ENCODE measurements around the gene TUT4.

TUT4 gene

DNA sequence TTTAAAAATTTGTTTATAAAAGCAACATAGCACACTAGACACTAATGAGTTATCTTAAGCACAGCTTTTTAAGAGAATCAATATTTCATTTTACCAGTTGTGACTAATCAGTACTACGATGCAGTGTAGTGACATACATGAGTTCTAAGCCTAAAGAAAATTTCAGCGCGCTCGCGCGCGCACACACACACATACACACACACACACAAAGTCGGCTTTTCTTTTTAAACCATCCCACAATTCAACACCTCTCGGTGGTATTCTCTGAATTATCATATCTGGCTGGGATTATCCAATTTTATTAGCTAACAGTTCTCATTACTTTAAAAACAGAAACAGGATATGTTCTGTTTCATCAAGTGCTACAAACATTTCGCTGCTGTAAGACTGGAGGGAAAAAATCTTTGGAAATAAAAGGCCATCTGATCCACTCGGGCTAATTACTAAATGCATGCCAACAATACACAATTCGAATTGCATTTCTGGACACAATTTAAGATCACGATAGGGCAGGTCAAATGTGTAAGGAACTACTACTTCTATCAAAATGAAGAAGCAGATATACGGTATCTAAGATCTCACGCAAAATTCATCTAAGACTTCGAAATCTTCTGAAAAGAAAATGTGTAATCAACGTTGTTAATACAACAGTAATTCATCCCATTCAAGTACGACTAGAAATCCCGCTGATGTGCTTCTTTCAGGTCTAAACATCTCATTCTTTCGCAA is 1.2 kb downstream of the TUT4 start:
- DNase-seq = no peak
- H3K4me3 ChIP-seq = peak overlapping the region; percentile 77 to 82
- H3K4me1 ChIP-seq = peaks cover 0 to 12% (median 5%) of the 10 kb centered on the region in 4 donors

DNA sequence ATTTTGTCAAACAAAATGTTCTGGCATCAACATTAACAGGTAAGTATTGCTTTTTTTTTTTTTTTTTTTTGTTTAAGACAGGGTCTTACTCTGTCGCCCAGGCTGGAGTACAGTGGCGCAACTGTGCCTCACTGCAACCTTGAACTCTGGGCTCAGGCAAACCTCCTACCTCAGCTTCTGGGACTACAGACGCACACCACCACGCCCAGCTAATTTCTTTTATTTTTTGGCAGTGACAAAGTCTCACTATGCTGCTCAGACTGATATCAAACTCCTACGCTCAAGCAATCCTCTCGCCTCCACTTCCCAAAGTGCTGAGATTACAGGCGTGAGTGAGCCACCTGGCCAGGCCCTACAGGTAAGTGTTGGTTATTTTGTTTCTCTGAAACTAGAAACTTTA is 2.4 kb downstream of the TUT4 start:
- TF ChIP-seq, protein P1, sequence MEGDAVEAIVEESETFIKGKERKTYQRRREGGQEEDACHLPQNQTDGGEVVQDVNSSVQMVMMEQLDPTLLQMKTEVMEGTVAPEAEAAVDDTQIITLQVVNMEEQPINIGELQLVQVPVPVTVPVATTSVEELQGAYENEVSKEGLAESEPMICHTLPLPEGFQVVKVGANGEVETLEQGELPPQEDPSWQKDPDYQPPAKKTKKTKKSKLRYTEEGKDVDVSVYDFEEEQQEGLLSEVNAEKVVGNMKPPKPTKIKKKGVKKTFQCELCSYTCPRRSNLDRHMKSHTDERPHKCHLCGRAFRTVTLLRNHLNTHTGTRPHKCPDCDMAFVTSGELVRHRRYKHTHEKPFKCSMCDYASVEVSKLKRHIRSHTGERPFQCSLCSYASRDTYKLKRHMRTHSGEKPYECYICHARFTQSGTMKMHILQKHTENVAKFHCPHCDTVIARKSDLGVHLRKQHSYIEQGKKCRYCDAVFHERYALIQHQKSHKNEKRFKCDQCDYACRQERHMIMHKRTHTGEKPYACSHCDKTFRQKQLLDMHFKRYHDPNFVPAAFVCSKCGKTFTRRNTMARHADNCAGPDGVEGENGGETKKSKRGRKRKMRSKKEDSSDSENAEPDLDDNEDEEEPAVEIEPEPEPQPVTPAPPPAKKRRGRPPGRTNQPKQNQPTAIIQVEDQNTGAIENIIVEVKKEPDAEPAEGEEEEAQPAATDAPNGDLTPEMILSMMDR (IDR thresholded peaks at IDR 0.05) = no peak
- Histone ChIP-seq H3K4me1 (peaks cover 0 to 12% (median 5%) of the 10 kb centered on the region in 4 donors), H3K27ac (no peak overlapping the region), H3K36me3 (no peaks in the 10 kb centered on the region), H3K27me3 (no peaks in the 10 kb centered on the region), H3K9me3 (no peaks in the 10 kb centered on the region), H3K4me3 (no peak overlapping the region)
- no peak for DNase-seq
- intact Hi-C loops (cut with DNase I; ENCODE audit: low total_unique reads) = no loop called here

More for the DNA sequence above, 1.2 kb downstream of the TUT4 start:
- H3K36me3 ChIP-seq = no peaks in the 10 kb centered on the region
- no peaks in the 10 kb centered on the region for H3K9me3 ChIP-seq
- TF ChIP-seq, protein P1 (IDR thresholded peaks at IDR 0.05) = no peak
- H3K27me3 ChIP-seq = no peaks in the 10 kb centered on the region
- intact Hi-C loops (cut with DNase I; ENCODE audit: low total_unique reads) = no loop called here
- peak overlapping the region; percentile 88 to 89 for H3K27ac ChIP-seq

DNA sequence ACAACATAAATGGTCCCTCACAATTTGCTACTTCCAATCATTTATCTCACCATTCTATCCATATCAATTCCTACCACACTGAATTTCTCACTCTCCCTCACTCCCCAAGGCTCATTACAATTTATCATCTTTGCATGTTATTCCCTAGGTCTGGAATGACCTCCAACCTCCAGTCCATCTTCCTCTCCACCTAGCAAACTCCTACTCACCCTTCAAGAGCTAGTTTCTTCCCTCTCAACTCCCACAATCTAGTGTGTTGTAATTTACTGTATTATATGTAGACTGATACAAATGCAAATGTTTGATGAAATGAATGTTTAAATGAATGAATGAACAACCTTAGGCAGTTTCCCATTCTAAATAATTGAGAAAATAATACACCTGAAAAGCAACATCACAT is 3.6 kb downstream of the TUT4 start:
- H3K9me3 ChIP-seq = no peaks in the 10 kb centered on the region
- intact Hi-C loops (cut with DNase I; ENCODE audit: low total_unique reads) = no loop called here
- H3K27ac ChIP-seq = no peak overlapping the region
- TF ChIP-seq, protein P1 (IDR thresholded peaks at IDR 0.05) = no peak
- H3K36me3 ChIP-seq = no peaks in the 10 kb centered on the region
- no peak overlapping the region for H3K4me3 ChIP-seq
- H3K27me3 ChIP-seq = no peaks in the 10 kb centered on the region
- DNase-seq = no peak
- peaks cover 0 to 12% (median 5%) of the 10 kb centered on the region in 4 donors for H3K4me1 ChIP-seq

DNA sequence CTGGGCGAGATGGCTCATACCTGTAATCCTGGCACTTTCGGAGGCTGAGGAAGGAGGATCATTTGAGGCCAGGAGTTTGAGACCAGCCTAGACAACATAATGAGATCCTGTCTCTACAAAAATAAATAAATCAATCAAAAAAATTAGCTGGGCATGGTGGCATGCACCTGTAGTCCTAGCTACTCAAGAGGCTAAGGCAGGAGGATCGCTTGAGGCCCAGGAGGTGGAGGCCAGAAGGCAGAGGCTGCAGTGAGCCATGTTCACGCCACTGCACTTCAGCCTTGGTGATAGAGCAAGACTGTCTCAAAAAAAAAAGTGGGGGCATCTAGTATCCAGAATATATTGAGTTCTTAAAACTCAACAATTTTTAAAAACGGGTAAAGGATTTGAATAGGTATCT is 6.0 kb downstream of the TUT4 start:
- peaks cover 0 to 20% (median 7%) of the 10 kb centered on the region in 3 donors for H3K9me3 ChIP-seq
- no peak for DNase-seq
- peaks cover 5 to 8% (median 6%) of the 10 kb centered on the region in 3 donors for H3K36me3 ChIP-seq
- intact Hi-C loops (cut with DNase I; ENCODE audit: low total_unique reads) = no loop called here
- no peak overlapping the region for H3K4me3 ChIP-seq
- no peaks in the 10 kb centered on the region for H3K27me3 ChIP-seq
- H3K4me1 ChIP-seq = peaks cover 0 to 12% (median 2%) of the 10 kb centered on the region in 4 donors
- H3K27ac ChIP-seq = no peak overlapping the region
- TF ChIP-seq, protein P1 (IDR thresholded peaks at IDR 0.05) = no peak

DNA sequence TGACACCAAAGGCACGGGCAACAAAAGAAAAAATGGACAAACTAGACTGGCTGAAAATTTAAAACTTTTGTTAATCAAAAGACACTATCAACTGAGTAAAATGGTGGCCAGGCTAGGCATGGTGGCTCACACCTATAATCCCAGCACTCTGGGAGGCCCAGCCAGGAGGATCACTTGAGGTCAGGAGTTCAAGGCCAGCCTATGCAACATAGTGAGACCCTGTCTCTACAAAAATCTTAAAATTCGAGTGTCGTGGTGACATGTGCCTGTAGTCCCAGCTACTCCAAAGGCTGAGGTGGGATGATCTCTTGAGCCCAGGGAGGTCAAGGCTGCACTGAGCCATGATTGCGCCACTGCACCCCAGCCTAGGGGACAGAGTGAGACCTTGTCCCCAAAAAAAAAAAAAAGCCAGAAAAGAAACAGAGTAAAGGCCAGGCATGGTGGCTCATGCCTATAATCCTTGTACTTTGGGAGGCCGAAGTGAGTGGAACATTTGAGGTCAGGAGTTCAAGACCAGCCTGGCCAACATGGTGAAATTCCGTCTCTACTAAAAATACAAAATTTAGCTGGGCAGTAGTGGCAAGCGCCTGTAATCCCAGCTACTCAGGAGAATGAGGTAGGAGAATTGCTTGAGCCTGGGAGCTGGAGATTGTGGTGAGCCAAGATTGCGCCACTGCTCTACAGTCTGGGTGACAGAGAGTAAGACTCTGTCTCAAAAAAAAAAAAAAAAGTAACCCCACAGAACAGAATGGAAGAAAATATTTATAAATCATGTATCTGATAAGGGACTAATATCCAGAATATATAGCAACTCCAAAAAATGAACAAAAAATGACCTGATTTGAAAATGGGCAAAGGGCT is 8.0 kb downstream of the TUT4 start:
- no peaks in the 10 kb centered on the region for H3K4me1 ChIP-seq
- H3K4me3 ChIP-seq = no peak overlapping the region
- H3K27me3 ChIP-seq = no peaks in the 10 kb centered on the region
- peaks cover 0 to 27% (median 7%) of the 10 kb centered on the region in 3 donors for H3K9me3 ChIP-seq
- intact Hi-C loops (cut with DNase I; ENCODE audit: low total_unique reads) = no loop called here
- H3K36me3 ChIP-seq = peaks cover 5 to 8% (median 6%) of the 10 kb centered on the region in 3 donors
- H3K27ac ChIP-seq = no peak overlapping the region
- DNase-seq = no peak
- TF ChIP-seq, protein P1 (IDR thresholded peaks at IDR 0.05) = no peak
